Bone marrow (tissue), 2 donors: ENCODE data around the gene MGST3.
"Not testable (repeated sequence)": the region's sequence is repeated elsewhere in the genome, so short reads cannot be mapped to it uniquely, and the experiment has no call there.

Source experiments
- DNase-seq, 2 donors: peaks; one replicate each; lab custom pipeline; 2025; lab: John Stamatoyannopoulos, UW

MGST3 gene

GRCh38 chr1:165658766-165659580 is 27.9 kb downstream of the MGST3 start:
- not testable (repeated sequence) for DNase-seq

GRCh38 chr1:165659581-165659895 is 28.5 kb downstream of the MGST3 start:
- DNase-seq: no peak

- DNase-seq: no peak
Observed at GRCh38 chr1:165661703-165662102, 30.7 kb downstream of the MGST3 start.

GRCh38 chr1:165662186-165662585 is 31.2 kb downstream of the MGST3 start:
- no peak for DNase-seq

- DNase-seq: no peak
Observed at GRCh38 chr1:165666152-165666825, 35.3 kb downstream of the MGST3 start.

- DNase-seq: no peak
Observed at GRCh38 chr1:165668184-165668583, 37.1 kb downstream of the MGST3 start.

GRCh38 chr1:165671526-165671925 is 40.5 kb downstream of the MGST3 start:
- DNase-seq: no peak

GRCh38 chr1:165674599-165674998 is 43.6 kb downstream of the MGST3 start:
- peak in 1 of 2 donors; percentile 63 for DNase-seq

- no peak for DNase-seq
Observed at GRCh38 chr1:165675794-165676193, 44.8 kb downstream of the MGST3 start.

GRCh38 chr1:165678509-165678908 is 47.5 kb downstream of the MGST3 start:
- DNase-seq: no peak

- no peak for DNase-seq
Observed at GRCh38 chr1:165679282-165680036, 48.4 kb downstream of the MGST3 start.

GRCh38 chr1:165680303-165680702 is 49.3 kb downstream of the MGST3 start:
- DNase-seq: no peak

GRCh38 chr1:165680773-165681172 is 49.7 kb downstream of the MGST3 start:
- DNase-seq: not testable (repeated sequence)

- DNase-seq: no peak
Observed at GRCh38 chr1:165683848-165684485, 52.9 kb downstream of the MGST3 start.

GRCh38 chr1:165686121-165686970 is 55.3 kb downstream of the MGST3 start:
- DNase-seq: peak in 1 of 2 donors; percentile 34

GRCh38 chr1:165686971-165687433 is 56.0 kb downstream of the MGST3 start:
- DNase-seq: no peak

- DNase-seq: no peak
Observed at GRCh38 chr1:165688046-165688445, 57.0 kb downstream of the MGST3 start.

GRCh38 chr1:165695031-165695430 is 64.0 kb downstream of the MGST3 start:
- DNase-seq: no peak

- DNase-seq: no peak
Observed at GRCh38 chr1:165696625-165697100, 65.6 kb downstream of the MGST3 start.

- no peak for DNase-seq
Observed at GRCh38 chr1:165697491-165697880, 66.5 kb downstream of the MGST3 start.
